GM19328 (cell line): ENCODE measurements around the gene NUDT22.

Experiments used
- ATAC-seq: cut with Tn5 transposase; IDR thresholded peaks from one replicate; pipeline ENCODE4 v1.9.1; 2021; ENCODE audit warnings: mild to moderate bottlenecking, moderate library complexity; ENCODE audit not compliant: unreplicated experiment

NUDT22 gene

DNA sequence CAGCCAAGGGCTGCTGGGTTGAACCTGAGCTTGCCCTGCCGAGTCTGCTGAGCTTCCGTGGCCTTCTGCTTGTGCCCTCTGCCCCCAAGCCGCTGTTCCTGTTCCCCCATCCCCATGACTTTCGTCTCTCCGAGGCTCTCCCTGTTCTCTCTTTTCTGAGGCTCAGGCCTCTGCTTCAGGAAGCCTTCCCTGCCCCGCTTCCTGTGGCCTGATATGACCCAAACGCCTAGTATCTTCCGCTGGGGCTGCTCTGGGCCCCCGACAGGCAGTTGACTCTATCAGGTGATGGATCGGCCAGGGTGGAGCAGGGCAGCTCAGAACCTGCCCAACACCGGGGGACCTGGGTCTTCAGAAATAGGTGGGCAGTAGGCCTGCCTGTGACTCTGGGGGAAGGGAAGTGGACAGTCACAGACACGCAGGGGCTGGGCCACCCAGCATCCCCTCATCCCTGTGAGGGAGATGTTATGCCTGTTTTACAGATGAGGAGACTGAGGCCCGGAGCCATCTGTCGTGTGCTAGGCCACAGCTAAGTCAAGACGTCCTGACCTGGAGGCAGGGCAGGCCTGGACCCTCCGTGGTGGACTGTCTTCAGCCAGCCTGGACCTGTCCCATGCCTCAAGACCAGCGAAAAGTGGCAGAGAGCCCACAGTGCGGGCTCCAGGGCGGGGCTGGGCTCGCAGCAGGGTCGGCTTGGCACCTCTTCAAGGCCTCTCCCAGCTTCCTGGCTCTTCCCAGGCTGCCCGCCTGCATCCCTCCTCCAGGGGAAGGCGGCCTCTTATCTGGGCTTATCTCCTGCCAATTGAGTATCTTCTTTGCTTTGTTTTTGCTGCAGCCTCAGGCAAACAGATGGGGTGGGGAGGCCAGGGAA lies 42.2 kb downstream of the NUDT22 start:
- no peak for ATAC-seq

DNA sequence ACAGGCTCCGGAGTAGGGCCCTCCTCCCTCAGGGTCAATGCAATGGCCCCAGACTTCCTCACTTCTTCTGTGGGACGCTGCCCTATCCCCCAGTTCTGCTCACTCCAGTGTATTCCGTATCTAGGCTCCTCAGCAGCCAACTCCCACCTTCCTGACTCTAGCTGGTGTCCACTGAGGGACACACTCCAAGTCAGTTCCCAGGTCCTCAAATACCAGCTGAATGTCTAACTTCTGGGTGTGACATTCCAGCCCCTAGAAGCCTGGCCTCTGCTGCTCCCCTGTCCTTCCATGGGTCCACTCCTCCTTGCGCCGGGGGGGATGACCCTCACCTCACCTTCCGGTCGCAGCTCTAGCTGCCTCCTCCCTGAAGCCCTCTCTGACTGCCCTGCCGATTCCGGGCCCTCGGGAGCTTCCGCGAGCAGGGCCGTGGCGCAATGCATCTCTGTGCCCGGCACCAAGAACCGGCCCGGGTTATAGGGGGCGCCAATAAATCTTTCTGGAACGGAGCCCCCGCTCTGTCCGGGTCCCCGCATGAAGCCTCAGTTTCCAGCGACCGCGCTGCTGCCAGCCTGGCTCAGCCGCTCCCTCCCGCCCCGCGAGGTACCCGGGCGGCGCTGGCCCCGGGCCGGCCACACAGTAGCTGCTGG lies 42.9 kb downstream of the NUDT22 start:
- no peak for ATAC-seq

DNA sequence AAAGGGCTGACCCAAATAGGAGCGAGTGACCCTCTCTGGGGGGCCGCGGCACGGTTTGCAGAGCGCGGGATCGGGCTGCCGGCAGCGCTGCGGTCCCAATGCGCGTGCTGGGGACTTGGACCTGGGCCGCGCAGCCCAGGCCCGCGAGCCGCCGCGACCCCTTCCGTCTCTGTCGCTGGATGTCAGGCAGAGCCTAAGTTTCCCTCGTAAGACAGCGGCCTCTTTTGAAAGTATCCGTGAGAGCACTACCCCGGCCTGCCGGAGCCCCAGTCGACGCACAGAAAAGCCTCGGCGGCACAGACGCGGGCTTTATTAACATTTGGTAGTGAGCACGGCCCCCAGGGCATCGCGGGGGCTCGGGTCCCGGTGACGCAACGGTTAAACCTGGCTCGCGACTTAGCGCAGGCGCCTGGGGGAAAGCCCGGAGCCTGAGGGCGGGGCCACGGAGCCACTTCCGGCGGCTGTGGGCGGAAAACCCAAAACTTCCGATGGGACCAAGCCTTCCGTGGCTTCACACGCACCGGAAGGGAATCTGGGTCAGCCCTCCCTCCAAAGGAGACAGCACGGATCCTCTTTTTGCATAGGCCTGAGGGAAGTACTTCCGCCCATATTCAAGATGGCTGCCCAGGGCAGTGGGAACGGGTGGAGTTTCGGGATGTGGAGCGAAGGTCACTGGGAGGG lies 43.6 kb downstream of the NUDT22 start:
- peak; percentile 72 for ATAC-seq

DNA sequence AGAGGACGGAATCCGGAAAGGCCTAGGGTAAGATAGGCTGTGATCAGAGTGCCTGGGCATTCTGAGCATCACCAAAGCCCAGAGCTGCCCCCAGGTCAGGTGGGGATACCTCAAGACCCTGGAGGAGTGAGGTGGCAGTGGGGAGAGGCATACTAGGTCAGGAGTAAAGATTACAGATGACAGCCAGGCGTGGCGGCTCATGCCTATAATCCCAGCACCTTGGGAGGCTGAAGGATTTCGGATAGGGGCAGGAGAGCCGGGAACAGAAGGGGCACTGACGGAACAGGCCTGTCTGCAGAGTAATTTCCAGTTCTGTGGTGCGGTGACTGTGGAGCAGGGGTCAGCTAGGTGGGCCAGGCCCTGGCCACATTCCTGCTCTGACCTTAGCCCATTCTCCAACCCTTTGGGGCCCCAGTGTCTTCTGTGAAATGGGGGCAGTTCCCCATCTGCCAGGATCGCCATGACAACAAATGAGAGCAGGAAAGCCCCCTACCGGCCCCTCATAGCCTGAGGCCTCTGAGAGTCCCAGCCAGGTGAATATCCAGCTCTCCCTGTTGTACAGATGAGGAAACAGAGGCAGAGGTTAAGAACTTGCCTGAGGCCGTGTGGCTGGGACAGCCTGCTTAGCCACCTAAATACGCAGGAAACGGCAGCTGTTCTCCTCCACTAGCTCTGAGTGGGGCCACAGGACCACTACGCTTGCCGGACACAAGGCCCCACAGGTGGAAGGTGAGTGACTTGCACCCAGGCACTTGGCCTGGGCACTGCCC lies 49.1 kb downstream of the NUDT22 start:
- no peak for ATAC-seq

DNA sequence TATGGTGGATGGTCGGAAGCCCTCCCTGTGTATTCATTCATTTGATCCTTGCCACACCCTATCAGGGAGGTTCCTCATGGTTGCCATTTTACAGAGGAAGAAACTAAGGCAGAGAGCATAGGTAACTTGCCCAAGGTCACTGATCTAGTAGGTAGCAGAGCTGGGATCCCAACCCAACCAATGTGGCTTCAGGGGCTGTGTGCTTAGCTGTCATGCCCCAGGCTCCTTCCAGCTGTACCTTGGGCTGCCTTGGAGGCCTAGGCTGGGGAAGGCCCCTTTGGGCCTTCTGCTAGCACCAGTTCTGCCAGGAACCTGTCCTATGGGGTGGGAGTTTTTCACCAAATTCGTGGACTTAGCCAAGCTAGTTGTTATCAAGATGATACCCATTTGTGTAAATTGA lies 49.8 kb downstream of the NUDT22 start:
- no peak for ATAC-seq

DNA sequence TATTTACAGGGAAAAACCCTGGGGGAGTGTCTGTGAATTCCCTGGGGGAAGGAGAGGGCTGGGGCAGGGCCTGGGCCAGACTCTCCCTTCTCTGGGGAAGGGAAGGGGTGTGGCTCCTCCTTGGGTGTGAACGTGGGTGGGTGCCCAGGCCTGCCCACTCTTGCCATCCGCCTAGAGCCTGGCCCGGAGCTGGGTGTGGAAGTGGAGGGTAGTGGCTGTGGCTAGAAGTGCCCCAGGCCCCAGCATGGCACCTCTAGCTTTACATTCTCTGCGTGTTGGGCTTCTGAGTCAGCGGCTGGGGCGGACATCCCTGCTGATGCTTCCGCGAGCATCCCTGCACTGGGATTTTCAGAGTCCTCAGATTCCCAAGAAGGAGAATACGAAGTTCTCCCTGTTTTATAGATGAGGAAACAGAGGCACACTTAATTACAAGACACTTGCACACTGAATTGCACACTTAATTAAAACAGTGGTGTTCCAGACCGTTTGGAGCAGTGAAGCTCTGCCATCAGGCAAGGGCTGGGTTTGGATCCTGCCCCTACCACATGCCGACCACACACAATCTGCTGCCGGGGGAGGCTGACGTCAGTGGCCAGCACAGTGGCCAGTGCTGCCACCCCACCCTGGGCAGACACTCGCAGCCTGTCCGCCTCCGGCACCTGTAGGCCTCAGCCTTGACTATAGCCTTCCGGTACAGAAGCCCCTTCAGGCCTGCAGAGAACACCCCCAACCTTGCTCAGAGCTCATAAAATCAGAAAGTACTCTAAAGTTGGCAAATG lies 50.8 kb downstream of the NUDT22 start:
- no peak for ATAC-seq

DNA sequence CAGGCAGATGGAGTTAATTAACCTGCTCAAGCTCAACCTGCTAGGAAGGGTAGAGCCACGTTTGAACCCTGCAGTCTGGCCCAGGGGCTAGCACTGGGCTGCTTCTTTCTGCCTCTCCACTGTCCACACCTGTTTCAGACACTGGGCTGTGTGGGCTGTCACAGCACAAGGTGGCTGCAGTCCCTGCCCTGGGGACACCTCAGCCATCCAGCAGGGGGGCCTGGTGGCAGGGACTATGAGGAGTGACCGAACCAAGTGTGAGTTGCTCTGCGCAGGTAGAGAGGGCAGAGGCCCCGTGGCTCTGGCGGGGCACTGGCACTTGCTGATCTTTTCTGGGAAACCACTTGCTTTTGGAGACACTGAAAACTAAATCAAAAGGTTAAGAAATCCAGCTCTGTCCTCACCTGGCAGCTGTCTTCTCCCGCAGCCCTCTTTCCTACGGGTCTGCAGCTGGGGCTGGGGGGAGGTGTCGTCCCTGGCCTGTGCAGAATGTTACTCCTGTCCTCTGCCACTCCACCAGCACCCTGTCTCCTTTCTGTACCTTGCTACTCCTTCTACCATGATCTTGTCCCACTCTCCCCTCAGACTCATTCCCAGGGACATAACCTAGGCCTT lies 52.6 kb downstream of the NUDT22 start:
- no peak for ATAC-seq
